Measurements from ENCODE around the gene CNTNAP4. TPM values are rescaled to one million over a fixed set of nuclear protein-coding genes. Genes with fewer than 3 reads are reported as not detected.

The CNTNAP4 gene
- total RNA-seq: not detected in 2 replicates

DNA sequence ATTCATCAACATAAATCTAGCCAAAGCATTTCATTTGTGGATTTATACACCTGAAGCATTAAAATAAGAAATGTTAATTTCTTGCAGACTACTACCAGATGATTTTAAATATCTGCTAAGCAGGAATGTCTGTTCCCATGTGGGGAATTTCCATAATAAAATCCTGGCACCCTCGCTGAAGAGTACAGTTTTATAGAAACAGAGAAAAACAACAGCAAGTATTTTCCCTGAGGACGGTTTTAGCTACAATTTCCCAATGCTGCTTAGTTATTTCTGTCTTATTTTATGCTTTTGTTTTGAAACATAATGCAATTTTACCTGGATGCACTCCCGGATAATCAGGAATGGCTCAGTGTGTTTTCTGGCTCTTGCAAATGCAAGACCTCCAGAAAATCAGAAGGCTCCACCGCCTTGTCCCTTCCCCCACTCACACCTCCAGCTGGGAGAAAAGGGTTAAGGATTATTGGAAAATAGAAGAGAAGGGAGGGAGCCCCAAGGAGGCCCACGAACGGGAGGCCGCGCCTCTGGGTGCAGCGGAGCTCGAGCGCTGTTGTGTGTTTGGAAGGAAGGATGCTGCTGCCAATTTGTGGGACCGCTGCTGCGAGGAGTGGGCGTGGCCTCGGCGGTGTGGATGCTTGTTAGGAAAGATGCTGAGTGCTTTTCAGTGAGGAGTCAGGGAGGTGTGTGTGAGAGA, at the start of gene CNTNAP4:
Gene CNTNAP4, plus strand, starts transcription at position 657 of the 694 bp plus-strand sequence. CDS start 262 bp downstream, outside the sequence.
- no peak for DNase-seq (ENCODE audit: low read depth in 2 of 2)

DNA sequence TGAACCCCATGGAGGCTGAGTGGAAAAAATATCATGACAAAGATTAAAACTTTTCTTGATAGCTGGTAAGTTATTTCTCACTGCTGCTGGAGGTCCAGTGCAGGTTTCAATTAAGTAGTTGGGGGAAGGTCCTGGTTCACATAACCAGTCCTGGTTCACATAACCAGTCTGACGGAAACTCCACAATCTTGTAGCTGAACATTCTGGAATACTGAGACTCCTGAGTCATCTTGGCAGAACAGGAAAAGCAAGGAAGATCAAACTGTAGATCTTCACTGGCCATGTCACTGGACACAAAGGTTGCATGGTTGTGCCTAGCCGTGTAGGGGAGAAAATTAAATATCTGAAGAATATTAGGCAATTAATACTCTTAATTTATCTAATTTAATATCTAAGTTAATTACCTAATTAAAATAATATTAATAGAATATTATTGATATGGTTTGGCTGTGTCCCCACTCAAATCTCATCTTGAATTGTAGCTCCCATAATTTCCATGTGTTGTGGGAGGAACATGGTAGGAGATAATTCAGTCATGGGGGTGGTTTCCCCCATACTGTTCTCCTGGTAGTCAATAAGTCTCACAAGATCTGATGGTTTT, 48.6 kb upstream of the CNTNAP4 start:
- DNase-seq (ENCODE audit: low read depth in 2 of 2): no peak

DNA sequence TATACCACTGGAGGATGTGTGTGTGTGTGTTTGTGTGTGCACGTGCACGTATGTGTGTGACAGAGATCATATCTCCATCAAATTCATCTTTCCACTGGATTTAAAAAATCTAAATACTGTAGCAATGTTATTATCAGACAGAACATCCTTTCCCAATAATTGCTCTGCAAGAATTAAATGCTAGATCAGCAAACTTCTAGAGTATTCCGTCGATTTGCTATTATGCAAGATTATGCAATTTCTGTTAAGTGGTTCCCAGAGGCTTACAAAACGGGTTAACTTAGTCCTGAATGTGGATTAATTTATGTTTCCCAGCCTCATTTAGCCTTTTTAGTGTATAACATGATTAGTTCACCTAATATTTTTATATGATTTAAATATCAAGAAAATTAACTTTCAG, 44.5 kb upstream of the CNTNAP4 start:
- no peak for DNase-seq (ENCODE audit: low read depth in 2 of 2)

DNA sequence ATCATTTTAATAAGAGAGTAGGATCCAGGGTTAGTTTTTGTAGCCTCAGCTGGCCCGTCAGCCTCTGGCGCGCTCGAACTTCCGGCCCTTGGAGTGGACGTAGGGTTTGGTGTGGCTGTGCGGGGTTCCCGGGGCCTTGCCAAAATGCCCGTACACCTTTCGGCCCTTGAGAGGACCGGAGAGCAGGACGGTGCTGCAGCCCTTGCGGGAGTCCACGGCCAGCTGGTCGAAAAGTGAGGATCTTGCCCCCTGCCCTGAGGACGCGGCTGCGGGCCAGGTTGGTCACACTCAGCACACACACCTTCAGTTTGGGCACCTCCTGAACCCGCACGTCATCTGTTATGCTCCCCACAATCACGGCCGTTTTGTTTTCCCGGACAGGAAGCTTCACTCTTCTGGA, 42.2 kb upstream of the CNTNAP4 start:
- DNase-seq (ENCODE audit: low read depth in 2 of 2): no peak

DNA sequence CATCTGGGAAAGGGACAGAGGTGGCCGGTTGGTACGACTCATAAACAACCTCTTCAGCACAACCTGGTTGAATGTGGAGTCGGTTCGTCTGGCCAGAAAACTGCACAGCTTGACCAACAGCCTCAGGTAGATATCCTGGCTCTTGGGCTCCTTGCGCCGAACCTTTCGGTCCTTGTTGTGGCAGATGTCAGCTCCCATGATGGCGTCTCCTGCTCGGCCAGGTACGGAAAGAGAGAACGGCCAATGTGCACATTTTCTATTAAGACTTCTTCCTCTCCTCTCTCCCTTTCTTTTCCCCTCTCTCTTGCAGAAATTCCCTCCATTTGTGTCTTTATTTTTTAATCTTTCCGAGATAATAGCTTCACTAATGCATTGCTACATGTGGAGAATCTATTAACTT, 41.8 kb upstream of the CNTNAP4 start:
- DNase-seq (ENCODE audit: low read depth in 2 of 2): no peak

DNA sequence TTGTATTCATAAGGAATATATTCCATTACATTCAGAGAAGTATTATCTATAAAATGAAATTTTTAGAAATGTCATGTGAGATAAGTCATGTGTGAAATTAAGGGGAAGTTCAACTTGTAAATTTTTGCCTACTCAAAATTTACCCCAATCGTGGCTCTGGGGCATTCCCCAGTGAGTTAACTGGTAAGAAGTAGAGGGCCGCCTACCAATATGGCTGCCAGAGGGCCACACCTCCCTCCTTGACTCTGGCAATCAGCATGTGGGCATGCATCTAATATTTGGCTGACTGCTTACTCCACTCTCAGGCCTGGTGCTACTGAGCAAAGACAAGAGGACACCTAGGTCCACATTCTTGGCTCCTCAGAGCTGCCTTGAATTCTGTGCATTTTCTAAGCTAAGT, 39.7 kb upstream of the CNTNAP4 start:
- no peak for DNase-seq (ENCODE audit: low read depth in 2 of 2)

DNA sequence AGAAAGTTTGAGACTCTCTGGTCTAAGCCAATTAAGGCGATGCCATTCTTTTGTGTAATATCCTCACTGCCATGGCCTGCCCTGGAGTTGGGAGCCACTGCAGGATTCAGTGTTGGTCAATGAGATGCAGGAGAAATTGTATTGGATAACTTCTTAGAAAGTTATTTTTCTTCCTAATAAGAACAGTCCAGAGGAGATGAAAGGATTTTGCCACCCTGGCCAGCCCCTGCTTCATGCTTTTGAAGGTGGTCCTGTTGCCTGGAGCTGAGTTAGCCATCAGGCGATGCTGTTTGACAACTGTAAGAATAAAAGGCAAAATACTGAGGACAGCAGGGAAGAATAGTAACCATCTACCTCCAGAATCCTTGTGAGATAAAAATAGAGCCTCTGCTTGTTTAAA, 35.4 kb upstream of the CNTNAP4 start:
- no peak for DNase-seq (ENCODE audit: low read depth in 2 of 2)

DNA sequence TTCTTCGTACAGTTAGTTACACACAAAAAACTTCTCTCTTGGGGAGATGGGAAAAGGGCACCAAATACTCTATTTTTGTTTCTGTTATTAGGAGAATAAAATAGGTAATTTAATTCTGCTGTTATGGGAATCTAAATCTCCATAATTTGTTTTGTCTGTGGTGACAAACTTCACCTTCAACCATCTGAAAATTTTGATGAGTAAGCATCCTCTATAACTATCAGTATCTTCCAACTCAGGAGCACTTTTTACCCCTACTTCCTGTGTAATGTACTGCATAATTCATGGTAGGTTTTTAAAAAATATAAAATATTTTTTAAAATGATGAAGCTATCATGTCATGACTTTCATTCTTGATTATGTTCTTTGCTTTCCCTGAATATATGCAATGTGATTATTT, 33.6 kb upstream of the CNTNAP4 start:
- DNase-seq (ENCODE audit: low read depth in 2 of 2): no peak

DNA sequence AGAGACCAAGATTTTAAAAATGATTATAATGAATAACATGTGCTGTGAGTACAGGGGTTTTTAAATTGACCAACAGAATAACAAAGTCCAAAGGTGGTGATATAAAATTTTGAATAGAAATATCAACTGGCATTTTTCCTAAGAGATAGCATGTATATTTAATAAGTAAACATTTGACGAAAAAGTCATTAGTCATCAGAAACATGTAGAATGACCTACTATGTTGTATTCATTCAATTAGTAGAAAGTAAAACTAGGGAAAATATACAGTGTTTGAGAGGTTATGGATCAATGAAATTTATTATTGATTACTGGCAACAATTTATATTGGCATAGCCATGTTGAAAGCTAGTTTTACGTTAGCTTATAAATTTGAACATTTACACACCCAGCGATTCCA, 30.6 kb upstream of the CNTNAP4 start:
- DNase-seq (ENCODE audit: low read depth in 2 of 2): no peak

DNA sequence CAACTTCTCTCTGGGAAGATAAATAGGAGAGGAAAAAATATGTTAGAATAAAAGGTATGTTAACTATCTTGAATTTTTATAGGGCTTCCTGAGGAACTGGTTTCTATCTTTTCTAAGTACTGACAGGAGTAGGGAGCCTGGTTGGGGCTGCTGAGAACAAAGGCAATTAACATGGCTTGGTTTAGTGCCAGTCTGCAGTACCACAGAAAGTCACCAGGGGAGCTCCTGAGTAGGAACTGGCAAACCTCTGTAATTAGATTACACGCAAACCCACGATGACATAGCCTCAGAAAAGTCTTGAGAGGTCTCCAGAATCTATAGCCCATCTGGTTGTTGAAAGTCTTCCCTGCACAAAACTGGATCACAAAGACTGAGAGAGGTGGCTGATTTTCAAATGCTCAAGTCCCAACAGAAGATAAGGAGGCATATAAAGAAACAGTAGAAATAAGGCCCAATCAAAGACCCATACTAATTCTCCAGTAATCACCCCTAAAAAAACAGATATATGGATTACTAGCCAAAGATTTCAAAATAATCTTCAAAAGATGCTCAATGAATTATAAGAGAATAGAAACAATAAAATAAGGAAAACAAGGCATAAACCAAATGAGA, 11.7 kb upstream of the CNTNAP4 start:
- DNase-seq (ENCODE audit: low read depth in 2 of 2): peak; percentile 1 to 7

DNA sequence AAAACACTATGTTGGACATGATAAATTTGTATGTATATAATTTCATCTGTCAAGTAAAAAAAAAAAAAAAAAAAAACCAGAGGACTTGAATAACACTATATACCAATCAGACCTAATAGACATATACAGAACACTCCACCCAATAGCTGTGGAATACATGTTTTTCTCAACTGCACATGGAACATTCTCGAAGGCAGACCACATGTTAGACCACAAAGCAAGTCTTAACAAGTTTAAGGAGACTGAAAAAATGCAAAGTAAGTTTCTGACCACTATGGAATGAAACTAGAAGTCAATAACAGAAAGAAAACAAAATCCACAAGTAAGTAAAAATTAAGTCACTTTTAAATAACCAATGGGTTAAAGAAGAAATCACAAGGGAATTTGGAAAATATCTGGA, 8.4 kb upstream of the CNTNAP4 start:
- no peak for DNase-seq (ENCODE audit: low read depth in 2 of 2)

DNA sequence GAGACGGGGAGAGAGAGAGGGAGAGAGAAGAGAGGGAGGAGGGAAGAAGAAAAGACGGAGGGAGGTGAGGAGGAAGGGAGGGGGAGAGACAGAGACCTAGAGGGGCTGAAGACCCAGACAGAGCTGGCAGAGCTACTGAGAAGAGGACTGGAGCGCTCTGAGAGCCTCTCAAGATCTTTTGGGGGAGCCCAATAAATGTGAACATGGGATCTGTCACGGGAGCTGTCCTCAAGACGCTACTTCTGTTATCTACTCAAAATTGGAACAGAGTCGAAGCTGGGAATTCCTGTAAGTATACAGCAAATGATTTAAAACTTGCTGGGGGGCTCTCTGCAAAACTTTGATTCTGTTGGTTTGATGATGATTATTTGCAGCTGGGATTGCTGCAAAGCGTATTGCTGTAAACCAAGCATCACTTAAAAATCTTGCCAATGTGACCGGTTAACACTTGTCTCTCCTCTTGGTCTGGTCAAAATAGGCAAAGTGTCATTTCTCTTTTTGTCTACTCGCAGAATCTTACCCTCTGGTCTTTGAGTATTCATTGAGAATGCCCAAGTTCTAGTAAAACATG, 344 bp downstream of the CNTNAP4 start:
- no peak for DNase-seq (ENCODE audit: low read depth in 2 of 2)

DNA sequence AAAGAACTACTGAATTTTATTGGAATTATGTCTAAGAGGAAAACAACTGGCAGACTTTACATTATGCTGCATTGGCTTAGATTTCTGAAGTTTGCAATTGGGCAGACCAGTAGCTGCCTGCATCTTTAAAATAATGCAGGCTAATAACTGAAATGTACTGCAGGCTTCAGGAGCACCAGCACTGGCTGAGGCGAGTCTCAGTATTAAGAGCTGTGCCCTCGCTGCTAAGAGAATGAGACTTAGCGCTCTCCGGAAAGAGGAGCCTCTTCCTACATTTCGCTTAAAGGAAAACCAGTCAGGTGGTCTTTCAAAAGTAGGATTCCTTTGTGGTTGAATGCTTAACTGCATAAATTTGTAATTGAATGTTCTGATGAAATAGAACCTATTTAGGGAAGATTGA, 885 bp downstream of the CNTNAP4 start:
- no peak for DNase-seq (ENCODE audit: low read depth in 2 of 2)

DNA sequence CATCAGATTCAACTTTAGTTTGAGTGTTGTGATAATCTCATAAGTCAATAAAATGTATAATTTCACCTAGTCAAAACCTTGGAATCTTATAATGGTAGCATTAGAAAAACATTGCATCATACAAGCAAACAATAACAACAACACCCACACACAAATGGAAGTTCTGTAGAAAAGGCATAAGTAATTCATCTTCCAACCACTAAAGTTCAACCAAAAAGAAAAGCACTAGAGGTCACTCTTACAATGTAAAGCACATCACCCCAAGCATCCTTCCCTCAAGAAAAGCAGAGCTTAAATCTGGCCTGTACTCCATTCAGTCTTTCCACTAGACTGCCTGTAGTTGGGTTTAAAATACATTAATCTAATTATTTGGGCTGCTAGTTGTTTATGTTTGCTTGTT, 1.8 kb downstream of the CNTNAP4 start:
- no peak for DNase-seq (ENCODE audit: low read depth in 2 of 2)

DNA sequence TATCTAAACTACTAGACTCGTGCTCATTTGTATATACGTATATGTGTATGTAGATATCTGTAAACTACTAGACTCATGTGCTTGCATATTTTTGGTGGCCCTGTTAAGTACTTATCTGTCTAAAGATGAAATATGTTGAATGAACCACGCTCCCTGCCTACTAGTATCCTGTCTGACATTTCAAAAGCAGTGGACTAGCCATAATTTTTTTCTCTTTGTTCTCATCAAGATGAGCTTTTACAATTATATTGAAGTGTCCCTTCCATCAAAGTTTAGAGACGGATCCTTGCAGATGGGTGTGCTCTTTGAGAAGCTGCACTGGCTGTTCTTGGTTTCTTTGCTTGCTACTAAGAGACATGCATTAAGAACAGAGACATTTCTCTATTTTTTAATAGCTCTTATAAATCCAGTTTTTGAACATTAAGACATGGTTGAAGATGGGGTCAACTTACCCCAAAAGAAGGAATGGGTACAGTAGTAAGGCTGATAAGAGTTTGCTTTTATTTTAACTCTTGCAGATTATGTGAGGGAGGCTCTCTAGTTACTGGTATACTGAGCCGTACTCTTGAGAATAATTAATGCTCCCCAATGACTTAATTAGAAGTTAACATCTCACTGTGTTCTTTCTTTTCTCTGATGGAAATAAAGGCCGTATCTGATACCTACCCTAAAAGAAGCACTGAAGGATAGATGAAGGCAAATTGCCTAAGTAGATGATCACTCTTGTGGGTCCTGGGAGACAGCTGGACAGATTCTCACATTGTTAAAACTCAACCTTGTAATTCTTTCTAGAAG, 3.4 kb downstream of the CNTNAP4 start:
- no peak for DNase-seq (ENCODE audit: low read depth in 2 of 2)

DNA sequence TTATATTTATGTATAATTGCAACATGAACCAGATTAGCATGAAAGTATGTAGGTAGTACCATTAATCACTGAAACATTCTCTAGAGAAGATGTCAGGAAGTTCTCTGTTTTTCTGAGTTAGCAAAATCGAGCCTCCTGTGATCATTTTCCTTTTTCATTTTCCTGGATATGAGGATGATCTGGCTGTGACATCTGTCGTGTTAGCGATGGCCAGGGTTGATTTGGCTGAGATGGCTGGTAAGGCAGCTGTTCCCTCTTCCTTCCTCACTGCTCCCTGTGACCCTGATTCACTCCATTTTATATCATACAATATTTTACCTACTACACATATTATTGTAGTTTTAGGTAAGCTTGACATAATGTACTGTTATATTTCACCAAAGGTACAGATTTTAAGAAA, 10.3 kb downstream of the CNTNAP4 start:
- DNase-seq (ENCODE audit: low read depth in 2 of 2): no peak

DNA sequence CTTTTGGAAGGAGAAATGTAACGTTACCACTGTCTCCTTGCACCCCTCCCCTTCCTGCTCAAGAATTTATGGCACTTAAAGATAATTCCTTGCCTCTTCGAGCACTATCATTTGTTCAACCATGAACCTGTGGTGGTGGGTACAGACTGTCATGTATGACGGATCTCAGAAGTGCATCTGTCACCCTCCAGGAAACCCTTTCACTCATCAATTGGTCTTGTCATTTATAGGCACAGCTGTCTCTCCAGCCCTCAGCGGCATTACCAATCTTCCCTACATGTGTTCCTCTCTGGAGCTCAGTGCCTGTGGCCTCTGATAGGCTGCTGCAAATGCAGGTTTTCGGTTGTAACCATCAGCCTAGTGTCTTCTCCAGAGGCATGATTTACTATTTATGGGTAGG, 15.0 kb downstream of the CNTNAP4 start:
- DNase-seq (ENCODE audit: low read depth in 2 of 2): no peak

DNA sequence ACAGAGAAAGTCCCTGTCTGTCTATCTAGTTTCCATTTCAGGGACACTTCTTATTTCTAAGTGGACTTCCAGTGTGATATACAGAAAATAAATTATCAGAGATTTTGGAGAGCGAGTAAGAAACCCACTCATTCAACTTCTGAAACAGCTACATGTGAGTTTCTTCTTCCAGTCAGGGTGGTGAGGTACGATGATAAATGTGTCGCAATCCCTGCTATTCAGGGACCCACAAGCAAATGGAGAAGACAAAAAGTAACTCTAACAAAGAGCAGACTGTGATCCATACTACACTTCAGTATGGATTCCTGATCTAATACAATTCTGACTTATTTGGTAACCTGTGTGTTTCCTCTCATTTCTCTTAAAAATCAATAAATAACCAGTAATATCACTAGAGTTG, 16.8 kb downstream of the CNTNAP4 start:
- no peak for DNase-seq (ENCODE audit: low read depth in 2 of 2)

DNA sequence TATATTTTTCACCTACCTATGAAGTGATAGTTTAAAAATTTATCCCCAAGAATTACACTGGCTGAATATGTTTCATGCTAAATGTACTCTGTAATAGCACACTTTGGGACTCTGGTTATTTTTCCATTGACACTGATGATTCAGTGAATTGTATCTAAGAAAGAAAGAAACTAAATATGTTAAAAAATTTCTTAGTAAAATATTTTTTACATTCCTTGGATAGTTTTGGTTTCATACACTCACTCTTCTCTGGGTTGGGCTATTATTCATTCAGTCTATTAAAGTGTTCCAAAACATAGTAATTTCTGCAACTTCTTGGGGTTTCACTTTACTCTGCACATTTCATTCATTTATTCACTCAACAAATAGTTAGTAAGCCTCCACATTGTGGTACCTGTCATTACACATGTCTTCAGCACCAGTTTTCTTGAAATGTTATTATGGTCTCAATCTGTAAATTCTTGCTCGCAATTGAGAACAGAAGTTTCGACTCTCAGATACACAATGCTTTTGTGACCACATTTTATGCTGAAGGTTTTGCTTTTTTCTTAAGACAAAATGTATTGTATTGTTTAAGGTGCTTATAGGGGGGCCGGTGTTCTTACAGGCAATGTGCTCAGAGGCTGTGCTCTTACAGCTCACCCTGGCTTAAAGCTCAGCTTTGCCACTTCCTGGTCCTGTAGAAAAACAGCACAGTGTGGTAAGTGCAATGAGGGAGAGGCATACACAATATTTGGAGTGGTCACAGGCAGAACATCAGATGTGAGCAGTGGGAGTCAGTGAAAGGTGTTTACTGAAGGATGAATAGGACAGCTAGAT, 17.4 kb downstream of the CNTNAP4 start:
- DNase-seq (ENCODE audit: low read depth in 2 of 2): no peak

DNA sequence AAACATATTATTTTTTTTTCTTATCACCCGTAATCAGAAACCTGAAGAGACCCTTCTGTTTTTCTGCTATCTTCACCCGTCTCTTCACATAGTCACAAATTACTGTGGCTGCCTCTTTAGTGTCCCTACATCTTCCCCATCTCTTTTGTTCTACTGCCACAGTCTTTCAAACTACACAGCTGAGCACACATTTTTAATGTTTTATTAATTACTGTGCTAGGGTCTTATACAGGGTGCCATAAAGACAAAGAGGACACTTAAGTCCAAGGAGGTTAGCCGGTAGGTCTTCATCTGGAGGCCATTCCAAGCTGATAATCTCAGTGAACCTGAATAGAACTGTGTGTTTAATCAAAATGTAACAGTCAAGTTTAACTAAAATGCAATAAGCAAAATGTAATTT, 20.7 kb downstream of the CNTNAP4 start:
- no peak for DNase-seq (ENCODE audit: low read depth in 2 of 2)

DNA sequence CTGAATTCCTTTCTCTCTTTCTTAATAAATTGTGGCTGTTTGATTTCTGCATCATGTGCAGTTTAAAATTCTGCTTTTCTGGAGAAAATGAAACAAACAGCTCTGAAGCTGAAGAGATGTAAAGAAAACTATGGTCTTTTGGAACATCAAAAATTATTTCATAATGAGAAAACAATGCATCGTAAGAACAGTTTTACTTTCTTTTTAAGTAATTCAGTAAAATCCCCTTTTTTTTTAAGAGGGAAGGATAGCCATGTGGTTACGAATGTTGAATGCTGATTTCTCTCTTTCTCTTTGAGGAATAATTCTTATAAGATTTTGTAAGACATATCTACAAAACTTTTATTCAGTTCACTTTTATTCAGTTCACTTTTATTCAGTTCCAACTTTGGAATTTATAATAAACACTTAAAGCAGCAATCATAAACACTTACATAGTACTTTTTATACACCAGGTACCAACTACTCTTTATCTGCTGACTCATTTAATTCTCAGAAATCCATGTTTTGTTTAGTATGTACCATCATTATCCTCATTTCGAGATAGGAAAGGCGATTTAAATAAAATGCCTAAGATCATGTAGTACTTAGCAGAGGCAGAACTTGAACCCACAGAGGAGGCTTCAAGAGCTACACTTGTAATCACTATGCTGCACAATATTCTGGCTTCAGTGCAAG, 26.6 kb downstream of the CNTNAP4 start:
- DNase-seq (ENCODE audit: low read depth in 2 of 2): no peak

Data from dermis microvascular lymphatic vessel endothelial cell (primary cell).